Right kidney (tissue), 1 donor: ENCODE results near the gene VILL.
A peak's percentile ranks its signal among the peaks of the same experiment; 100 is the strongest.
"Not testable (repeated sequence)": the region's sequence is repeated elsewhere in the genome, so short reads cannot be mapped to it uniquely, and the experiment has no call there.

ENCODE experiments used
- DNase-seq: peaks from one replicate; pipeline ENCODE4 v3.0.0-alpha.2; 2016

Gene VILL

GRCh38 chr3:38038447-38038911 is 47.9 kb downstream of the VILL start:
- DNase-seq: no peak

DNA sequence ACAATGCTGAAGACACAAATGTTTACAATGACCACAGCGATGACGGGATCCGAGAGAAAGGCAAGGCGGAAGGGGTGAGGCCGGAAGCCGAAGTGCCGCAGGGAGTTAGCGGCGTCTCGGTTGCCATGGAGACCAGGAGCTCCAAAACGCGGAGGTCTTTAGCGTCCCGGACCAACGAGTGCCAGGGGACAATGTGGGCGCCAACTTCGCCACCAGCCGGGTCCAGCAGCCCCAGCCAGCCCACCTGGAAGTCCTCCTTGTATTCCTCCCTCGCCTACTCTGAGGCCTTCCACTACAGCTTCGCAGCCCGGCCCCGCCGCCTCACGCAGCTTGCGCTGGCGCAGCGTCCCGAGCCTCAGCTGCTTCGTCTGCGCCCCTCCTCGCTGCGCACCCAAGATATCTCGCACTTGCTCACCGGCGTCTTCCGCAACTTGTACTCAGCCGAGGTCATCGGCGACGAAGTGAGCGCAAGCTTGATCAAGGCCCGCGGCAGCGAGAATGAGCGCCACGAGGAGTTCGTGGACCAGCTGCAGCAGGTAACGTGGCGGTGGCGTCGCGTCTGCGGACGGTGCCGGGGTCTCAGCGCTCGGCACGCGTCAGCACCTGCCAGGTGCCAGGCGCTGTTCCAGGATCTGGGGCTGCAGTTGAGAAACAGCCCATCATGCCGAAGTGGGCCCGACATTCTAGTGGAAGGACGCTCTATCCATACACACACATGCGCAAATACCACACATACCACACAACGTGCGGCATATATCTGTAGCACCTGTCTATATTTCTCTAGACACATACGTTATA is 48.7 kb downstream of the VILL start, which contains the start of gene DLEC1:
DLEC1 (plus strand) TSS at position 108 of the 798 bp plus-strand sequence; CDS start at position 126, 18 bp downstream.
- DNase-seq: peak; percentile 71

GRCh38 chr3:38039899-38040261 is 49.3 kb downstream of the VILL start:
- DNase-seq: no peak

DNA sequence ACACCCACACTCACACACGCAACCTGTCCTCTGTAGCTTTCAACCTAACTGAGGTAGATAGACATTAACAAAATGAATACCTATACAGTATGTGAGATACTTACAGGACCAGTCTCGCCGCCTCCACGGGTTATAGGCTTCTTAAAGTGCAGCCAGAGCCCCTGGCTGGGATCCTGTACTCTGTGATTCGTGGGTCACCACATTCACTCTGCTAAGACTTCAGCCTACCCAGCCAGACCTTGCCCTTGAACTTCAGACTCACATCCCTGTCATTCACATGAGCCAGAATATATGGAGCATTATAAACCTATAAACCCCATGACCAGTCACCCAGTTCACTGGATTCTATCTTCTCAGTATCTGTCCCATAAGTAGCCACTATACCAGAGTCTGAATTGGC is 49.8 kb downstream of the VILL start:
- DNase-seq: no peak

- no peak for DNase-seq
Observed at GRCh38 chr3:38043486-38043885, 52.9 kb downstream of the VILL start.

DNA sequence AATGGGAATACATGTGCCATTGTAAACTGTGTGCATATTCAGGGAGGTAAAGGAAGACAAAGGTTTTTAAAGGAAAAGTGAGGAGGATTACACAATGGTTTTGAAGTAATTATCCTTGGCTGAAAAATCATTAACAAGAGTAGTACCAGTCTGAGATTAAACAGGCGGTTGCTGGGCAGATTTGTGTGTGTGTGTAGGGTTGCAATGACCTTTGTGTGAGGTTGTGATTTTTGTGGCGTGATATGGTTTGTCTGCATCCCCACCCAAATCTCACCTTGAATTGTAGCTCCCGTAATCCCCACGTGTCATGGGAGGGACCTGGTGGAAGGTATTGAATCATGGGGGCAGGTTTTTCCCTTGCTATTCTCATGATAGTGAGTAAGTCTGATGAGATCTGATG is 55.4 kb downstream of the VILL start:
- no peak for DNase-seq

DNA sequence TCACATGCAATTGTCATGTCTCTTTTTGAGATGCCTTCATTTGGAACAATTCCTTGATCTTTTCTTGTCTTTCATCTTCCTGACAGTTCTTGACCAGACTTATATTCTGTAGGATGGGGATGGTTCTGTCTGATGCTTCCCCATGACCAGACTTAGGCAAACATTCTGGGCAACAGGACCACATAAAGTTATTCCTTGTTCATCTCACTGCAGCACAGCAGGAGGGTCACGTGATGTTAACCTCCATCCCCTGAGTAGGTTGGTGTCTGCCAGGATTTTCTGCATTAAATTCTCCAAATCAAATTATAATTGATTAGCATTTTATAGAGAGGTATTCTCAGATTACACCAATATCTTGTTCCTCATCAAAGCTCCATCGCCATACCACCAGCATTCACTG is 56.2 kb downstream of the VILL start:
- DNase-seq: no peak

DNA sequence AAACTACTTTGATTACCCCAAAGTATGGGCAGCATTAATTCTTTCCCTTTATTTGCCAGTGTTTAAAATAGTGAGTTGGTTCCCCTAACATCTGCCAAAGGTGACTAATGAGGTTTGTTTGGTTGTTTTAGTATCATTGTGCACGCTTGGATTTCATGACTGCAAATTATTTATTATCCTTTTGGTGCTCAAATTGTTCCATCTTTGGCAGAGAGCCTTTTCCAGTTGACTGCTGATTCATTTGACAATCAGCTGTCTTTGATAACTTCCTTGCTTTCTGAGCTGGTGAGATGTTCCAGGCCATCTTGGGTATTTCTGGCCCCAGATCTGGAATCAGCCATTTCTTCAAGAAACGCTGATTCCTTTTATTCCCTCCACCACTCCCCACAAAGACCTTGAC is 57.3 kb downstream of the VILL start:
- DNase-seq: no peak

DNA sequence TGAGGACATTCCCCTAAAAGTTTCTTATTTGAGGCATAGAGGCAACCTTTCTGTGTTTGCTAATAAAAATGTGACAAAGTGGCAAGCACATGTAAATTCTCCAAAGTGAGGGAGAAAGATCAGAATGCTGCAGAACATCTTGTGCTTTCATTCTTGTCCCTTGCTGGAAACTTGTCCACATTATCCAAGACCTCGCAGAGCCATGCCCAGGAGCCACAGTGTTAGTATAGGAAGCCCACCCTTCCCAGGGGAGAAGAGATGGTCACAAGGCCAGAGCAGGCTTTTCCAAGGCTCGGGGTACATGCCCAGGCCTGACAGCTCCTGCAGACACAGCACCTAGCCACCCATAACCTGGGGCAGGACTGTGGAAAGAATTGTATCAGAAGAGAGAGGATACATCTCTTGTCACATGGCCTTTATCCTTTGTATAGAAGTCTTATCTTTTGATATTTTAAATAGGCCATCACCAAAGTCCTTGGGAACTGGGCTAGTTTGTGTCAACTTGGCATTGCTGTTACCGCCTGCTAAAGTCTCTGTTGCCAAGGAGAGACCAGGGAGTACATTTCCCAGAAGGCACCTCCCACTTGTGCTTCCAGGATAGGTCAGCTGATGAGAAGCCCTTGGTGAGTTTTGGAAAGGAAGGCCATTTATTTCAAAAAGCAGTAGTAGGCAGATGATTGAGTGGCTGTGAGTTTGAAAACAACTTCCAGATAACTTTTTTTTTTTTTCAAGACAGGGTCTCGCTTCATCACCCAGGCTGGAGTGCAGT is 59.0 kb downstream of the VILL start:
- no peak for DNase-seq

DNA sequence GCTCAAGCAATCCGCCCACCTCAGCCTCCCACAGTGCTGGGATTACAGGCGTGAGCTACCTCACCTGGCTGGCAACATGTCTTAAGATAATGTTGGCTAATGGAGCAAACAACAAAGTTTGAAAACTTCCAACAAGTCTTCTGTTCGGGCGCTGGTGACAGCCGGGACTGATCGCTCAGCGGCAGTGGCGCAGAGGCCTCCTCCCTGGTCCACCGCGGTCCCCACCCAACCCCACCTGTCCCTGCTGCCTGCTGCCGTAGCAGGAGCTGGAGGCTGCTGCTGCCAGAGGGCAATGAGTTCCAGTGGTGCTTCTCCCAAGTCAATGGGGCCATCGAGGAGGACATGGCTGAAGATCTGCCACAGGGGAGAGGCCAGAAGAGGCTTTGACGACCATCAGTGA is 60.5 kb downstream of the VILL start:
- DNase-seq: no peak

DNA sequence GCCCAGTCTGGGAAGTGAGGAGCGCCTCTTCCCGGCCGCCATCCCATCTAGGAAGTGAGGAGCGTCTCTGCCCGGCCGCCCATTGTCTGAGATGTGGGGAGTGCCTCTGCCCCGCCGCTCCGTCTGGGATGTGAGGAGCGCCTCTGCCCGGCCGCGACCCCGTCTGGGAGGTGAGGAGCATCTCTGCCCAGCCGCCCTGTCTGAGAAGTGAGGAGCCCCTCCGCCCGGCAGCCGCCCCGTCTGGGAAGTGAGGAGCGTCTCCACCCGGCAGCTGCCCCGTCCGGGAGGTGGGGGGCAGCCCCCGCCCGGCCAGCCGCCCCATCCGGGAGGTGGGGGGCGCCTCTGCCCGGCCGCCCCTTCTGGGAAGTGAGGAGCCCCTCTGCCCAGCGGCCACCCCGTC is 62.7 kb downstream of the VILL start:
- not testable (repeated sequence) for DNase-seq

- not testable (repeated sequence) for DNase-seq
Observed at GRCh38 chr3:38053813-38054498, 63.4 kb downstream of the VILL start.

DNA sequence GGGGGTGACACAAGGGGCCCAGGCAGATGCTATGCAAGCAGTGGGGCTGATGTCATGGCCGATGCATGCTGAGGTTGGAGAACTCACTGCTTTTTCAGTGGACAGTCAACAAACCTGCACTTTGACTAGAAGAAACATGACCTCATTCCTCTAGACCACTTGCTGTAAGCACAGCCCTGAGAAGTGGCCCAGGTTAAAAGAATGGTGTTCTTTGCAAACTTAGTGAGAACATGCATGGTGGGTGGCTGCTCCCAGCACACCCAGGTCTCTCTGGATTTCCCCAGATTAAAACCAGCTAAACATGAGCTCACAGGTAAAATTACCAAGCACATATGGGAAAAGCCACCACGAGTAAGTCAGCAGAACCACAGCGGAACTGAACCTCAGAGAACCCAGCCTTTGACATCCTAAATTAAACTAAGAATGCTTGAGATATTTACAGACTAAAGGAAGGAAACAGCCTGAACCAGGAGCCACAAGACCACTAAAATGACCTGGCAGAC is 64.0 kb downstream of the VILL start:
- DNase-seq: no peak
